Measurements from ENCODE around the gene KLHL13. TPM values are rescaled to one million over a fixed set of nuclear protein-coding genes. Genes with fewer than 3 reads are reported as not detected.

KLHL13 gene
- polyA plus RNA-seq, 1 donor (not counting 4 experiments of a cell fraction or from before 2014, with no cell fraction given), result 4.9 TPM

GRCh38 chrX:118115953-118116712 lies 477 bp downstream of the KLHL13 start:
- dilution Hi-C loops (cut with MboI; ENCODE audit: extremely low pct_ligation_motif_present, low sequenced_read_pairs), result no loop called here
- Histone ChIP-seq H3K36me3 (ENCODE audit: control insufficient read depth in 2 of 2, extremely low read depth in 1 of 2, insufficient read depth in 2 of 2, low read length in 2 of 2) (no peaks in the 10 kb centered on the region), H3K27ac (ENCODE audit: control insufficient read depth, insufficient read depth, low read length) (no peak overlapping the region), H3K79me2 (ENCODE audit: control insufficient read depth, insufficient read depth, low read length) (no peaks in the 10 kb centered on the region), H2AFZ (ENCODE audit: control insufficient read depth, low read length) (peak overlapping the region; percentile 84), H3K9me1 (ENCODE audit: control insufficient read depth, extremely low read depth, insufficient read depth, low read length) (no peaks in the 10 kb centered on the region), H3K9me3 (ENCODE audit: control insufficient read depth, low read depth, low read length) (no peaks in the 10 kb centered on the region), H3K4me2 (ENCODE audit: control insufficient read depth, extremely low read depth, insufficient read depth, low read depth, low read length) (peak overlapping the region; percentile 62), H3K9ac (ENCODE audit: control insufficient read depth, extremely low read depth, insufficient read depth, low read length) (peak overlapping the region; percentile 66), H3K4me1 (ENCODE audit: control insufficient read depth, extremely low read depth, insufficient read depth, low read length) (no peaks in the 10 kb centered on the region), H3K27me3 (ENCODE audit: control insufficient read depth, extremely low read depth, insufficient read depth, low read length) (no peaks in the 10 kb centered on the region), H4K20me1 (ENCODE audit: control insufficient read depth, extremely low read depth, insufficient read depth, low read length) (no peaks in the 10 kb centered on the region), H3K4me3 (ENCODE audit: control insufficient read depth in 2 of 3, extremely low read depth in 1 of 3, insufficient read depth in 2 of 3, low read depth in 1 of 3, low read length in 3 of 3) (peak overlapping the region; percentile 63)
- FAIRE-seq (no peak), DNase-seq (ENCODE audit: low read depth, low spot score) (no peak)
- no peak for TF ChIP-seq EZH2 (IDR thresholded peaks at IDR 0.05; ENCODE audit: low read length)

DNA sequence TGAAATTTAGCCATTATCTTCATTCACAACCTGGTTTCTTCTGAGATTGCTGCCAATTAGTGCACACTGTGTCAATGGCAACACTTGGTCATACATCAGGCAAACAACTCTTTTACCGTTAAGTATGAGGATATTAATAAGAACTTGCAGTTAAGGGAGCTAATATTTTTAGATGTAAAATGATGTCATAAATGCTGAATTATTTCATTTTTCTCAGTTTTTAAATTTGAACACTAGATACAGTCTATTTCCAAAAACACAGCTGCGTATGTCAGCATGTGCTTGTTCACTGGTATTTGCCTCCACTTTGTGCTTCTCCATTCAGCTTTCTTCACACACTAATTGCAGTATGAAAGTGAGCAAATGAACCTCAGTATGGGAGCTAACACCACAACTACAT lies 1.6 kb downstream of the KLHL13 start:
- dilution Hi-C loops (cut with MboI; ENCODE audit: extremely low pct_ligation_motif_present, low sequenced_read_pairs), result no loop called here
- no peak overlapping the region for H3K27ac ChIP-seq (ENCODE audit: control insufficient read depth, insufficient read depth, low read length)
- DNase-seq (ENCODE audit: low read depth, low spot score), result no peak
- no peaks in the 10 kb centered on the region for H3K4me1 ChIP-seq (ENCODE audit: control insufficient read depth, extremely low read depth, insufficient read depth, low read length)
- H2AFZ ChIP-seq (ENCODE audit: control insufficient read depth, low read length), result no peak overlapping the region
- H3K9me1 ChIP-seq (ENCODE audit: control insufficient read depth, extremely low read depth, insufficient read depth, low read length), result no peaks in the 10 kb centered on the region
- H3K36me3 ChIP-seq (ENCODE audit: control insufficient read depth in 2 of 2, extremely low read depth in 1 of 2, insufficient read depth in 2 of 2, low read length in 2 of 2), result no peaks in the 10 kb centered on the region
- no peaks in the 10 kb centered on the region for H4K20me1 ChIP-seq (ENCODE audit: control insufficient read depth, extremely low read depth, insufficient read depth, low read length)
- FAIRE-seq, result no peak
- H3K9ac ChIP-seq (ENCODE audit: control insufficient read depth, extremely low read depth, insufficient read depth, low read length), result no peak overlapping the region
- TF ChIP-seq, protein P1, sequence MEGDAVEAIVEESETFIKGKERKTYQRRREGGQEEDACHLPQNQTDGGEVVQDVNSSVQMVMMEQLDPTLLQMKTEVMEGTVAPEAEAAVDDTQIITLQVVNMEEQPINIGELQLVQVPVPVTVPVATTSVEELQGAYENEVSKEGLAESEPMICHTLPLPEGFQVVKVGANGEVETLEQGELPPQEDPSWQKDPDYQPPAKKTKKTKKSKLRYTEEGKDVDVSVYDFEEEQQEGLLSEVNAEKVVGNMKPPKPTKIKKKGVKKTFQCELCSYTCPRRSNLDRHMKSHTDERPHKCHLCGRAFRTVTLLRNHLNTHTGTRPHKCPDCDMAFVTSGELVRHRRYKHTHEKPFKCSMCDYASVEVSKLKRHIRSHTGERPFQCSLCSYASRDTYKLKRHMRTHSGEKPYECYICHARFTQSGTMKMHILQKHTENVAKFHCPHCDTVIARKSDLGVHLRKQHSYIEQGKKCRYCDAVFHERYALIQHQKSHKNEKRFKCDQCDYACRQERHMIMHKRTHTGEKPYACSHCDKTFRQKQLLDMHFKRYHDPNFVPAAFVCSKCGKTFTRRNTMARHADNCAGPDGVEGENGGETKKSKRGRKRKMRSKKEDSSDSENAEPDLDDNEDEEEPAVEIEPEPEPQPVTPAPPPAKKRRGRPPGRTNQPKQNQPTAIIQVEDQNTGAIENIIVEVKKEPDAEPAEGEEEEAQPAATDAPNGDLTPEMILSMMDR (optimal IDR thresholded peaks at IDR 0.05 in 1 of 3, IDR thresholded peaks at IDR 0.05 in 1 of 3, conservative IDR thresholded peaks at IDR 0.05 in 1 of 3; ENCODE audit: extremely low read depth in 1 of 3, insufficient read depth in 2 of 3, low read length in 3 of 3), result no peak
- no peak for TF ChIP-seq EZH2 (IDR thresholded peaks at IDR 0.05; ENCODE audit: low read length)
- no peak overlapping the region for H3K4me2 ChIP-seq (ENCODE audit: control insufficient read depth, extremely low read depth, insufficient read depth, low read depth, low read length)
- no peaks in the 10 kb centered on the region for H3K27me3 ChIP-seq (ENCODE audit: control insufficient read depth, extremely low read depth, insufficient read depth, low read length)
- no peaks in the 10 kb centered on the region for H3K79me2 ChIP-seq (ENCODE audit: control insufficient read depth, insufficient read depth, low read length)
- no peaks in the 10 kb centered on the region for H3K9me3 ChIP-seq (ENCODE audit: control insufficient read depth, low read depth, low read length)
- no peak overlapping the region for H3K4me3 ChIP-seq (ENCODE audit: control insufficient read depth in 2 of 3, extremely low read depth in 1 of 3, insufficient read depth in 2 of 3, low read depth in 1 of 3, low read length in 3 of 3)
